SK-N-MC (cell line): ENCODE results near the gene WNT3.

Experiments used
- EZH2 ChIP-seq: fragments of 200-600 bp; sonication (generic); IDR thresholded peaks from one replicate; pipeline ENCODE4 v1.6.1; 2017; ENCODE audit warnings: antibody characterized with exemption
- POLR2AphosphoS5 ChIP-seq: IDR thresholded peaks from 2 replicates; pipeline ENCODE4 v1.6.1; 2012; ENCODE audit warnings: mild to moderate bottlenecking, low read depth, low read length, borderline replicate concordance

DNA sequence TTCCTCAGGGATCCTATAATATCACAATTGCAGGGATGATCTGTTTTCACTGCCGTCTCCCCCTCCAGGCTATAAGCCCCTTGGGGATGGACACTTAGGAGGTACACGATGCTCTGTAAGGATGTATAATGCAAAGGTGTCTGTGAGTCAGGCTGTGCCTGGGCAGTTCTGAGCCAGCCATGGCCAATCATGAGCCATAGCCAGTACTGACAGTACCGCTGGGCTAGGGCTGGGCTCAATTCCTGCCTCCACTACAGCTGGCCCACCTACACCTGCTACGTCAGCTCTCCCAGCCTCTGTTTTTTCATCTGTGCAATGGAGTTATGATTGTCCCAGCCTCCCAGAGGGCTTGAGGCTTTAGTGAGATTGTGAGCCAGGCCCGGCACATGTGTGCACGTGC, 30.0 kb upstream of the WNT3 start:
- TF ChIP-seq EZH2 (no peak), POLR2AphosphoS5 (no peak)
